PFSK-1 (cell line): ENCODE data around the gene TRAK1.

Experiments used
- POLR2AphosphoS5 ChIP-seq: IDR thresholded peaks from 2 replicates; pipeline ENCODE4 v1.6.1; 2012; ENCODE audit warnings: low read depth, mild to moderate bottlenecking, control low read depth, low read length, moderate library complexity
- SIN3A ChIP-seq: IDR thresholded peaks from 2 replicates; pipeline ENCODE4 v1.6.1; 2012; ENCODE audit warnings: mild to moderate bottlenecking, low read length, moderate library complexity, borderline replicate concordance; ENCODE audit not compliant: insufficient read depth
- TAF1 ChIP-seq: IDR thresholded peaks from 2 replicates; pipeline ENCODE4 v1.6.1; 2012; ENCODE audit warnings: low read length, control low read depth, borderline replicate concordance; ENCODE audit not compliant: insufficient read depth
- TF ChIP-seq, protein P1 (sequence below), 2 experiments: IDR thresholded peaks; 2 replicates each; pipeline versions ENCODE4 v1.6.1 to v1.8.0; 2011 to 2012; ENCODE audit warnings: low read depth in 2 of 2, low read length in 2 of 2, control low read depth in 1 of 2, inconsistent platforms in 1 of 2, mild to moderate bottlenecking in 1 of 2, moderate library complexity in 1 of 2; ENCODE audit not compliant: insufficient read depth in 1 of 2

DNA sequence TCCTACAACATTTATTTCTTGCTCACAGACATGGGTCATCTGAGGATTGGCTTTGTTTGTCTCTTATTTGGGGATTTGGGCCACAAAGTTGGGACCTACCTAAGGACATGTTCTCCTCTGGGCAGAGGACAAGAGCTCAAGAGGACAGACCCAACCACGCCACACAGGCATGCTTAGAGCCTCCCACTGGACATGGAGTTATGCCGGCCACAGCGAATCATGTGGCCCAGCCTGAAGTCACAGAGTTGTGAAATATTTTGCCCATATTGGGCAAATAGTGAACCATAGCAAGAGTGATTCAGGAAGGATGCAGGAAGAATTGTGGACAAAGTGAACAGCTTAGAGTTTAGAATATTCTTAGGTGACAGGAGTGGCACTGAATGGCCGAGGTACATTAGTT is 9.9 kb downstream of the TRAK1 start:
- TF ChIP-seq SIN3A (no peak), POLR2AphosphoS5 (no peak), TAF1 (no peak)
- TF ChIP-seq, protein P1, sequence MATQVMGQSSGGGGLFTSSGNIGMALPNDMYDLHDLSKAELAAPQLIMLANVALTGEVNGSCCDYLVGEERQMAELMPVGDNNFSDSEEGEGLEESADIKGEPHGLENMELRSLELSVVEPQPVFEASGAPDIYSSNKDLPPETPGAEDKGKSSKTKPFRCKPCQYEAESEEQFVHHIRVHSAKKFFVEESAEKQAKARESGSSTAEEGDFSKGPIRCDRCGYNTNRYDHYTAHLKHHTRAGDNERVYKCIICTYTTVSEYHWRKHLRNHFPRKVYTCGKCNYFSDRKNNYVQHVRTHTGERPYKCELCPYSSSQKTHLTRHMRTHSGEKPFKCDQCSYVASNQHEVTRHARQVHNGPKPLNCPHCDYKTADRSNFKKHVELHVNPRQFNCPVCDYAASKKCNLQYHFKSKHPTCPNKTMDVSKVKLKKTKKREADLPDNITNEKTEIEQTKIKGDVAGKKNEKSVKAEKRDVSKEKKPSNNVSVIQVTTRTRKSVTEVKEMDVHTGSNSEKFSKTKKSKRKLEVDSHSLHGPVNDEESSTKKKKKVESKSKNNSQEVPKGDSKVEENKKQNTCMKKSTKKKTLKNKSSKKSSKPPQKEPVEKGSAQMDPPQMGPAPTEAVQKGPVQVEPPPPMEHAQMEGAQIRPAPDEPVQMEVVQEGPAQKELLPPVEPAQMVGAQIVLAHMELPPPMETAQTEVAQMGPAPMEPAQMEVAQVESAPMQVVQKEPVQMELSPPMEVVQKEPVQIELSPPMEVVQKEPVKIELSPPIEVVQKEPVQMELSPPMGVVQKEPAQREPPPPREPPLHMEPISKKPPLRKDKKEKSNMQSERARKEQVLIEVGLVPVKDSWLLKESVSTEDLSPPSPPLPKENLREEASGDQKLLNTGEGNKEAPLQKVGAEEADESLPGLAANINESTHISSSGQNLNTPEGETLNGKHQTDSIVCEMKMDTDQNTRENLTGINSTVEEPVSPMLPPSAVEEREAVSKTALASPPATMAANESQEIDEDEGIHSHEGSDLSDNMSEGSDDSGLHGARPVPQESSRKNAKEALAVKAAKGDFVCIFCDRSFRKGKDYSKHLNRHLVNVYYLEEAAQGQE (IDR thresholded peaks at IDR 0.05; ENCODE audit: insufficient read depth in 1 of 2, low read depth in 2 of 2, low read length in 2 of 2): no peak
